ENCODE measurements around the gene FSHR. TPM values are rescaled to one million over a fixed set of nuclear protein-coding genes. Genes with fewer than 3 reads are reported as not detected.

FSHR gene
- polyA plus RNA-seq, 1 donor = 0.81 TPM

DNA sequence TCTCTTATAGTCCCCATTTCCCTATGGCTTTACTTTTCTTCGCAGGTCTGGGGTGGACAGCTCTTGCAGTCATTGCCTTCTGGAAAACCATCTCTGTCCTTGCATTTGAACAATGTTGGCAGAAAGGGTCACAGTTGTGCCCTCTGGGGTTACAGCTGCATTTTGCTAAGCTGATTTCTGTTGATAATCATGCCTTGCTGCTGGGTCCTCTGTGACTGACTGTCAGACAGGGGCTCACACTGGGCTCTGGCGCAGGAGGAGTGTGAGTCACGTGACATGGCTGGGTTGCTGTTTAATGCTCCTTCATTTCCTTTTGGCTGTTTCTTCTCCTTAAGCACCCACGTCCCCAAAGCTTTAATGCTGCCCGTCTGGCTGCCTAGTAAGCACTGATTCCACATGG is 202.2 kb downstream of the FSHR start:
- DNase-seq = no peak

GRCh38 chr2:48948400-48949125 is 205.8 kb downstream of the FSHR start:
- no peak for DNase-seq

- DNase-seq = peak; percentile 34
Observed at GRCh38 chr2:48946449-48947048, 207.8 kb downstream of the FSHR start.

DNA sequence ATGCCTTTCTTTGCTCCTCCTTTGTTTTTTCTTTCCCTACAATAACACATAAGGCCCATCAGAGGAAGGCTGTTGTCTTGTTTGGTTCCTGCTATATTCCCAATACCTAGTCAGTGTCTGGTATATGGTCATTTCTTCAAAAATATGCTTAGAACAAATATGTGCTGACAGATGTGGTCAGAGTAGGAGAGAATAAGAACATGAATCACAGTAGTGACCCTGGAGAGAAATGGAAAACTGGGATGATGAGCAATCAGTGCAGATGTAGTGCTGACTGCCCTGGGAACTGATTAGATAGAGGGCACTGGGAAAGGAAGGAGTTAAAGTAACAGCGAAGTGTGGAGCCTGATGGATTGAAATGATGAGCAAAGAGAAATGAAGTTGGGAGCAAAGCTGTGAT is 209.4 kb downstream of the FSHR start:
- no peak for DNase-seq

DNA sequence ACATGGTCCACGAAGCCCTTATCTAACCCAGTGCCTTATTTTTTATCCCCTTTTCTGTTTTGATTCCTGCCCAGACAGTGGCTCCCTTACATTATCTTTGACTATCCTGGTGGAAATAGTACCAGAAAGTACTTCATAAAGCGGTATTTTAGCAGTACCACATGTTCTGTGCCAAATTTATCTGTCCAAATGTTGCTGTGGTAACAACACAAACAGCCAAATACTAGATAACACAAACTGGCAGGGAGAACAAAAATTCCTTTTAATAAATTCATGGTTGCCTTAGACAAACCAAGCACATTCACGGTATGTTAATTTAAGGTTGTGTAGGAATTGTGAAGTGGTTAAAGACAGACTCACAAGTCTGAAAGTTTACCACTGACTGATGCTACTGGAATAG is 210.9 kb downstream of the FSHR start:
- DNase-seq = no peak

DNA sequence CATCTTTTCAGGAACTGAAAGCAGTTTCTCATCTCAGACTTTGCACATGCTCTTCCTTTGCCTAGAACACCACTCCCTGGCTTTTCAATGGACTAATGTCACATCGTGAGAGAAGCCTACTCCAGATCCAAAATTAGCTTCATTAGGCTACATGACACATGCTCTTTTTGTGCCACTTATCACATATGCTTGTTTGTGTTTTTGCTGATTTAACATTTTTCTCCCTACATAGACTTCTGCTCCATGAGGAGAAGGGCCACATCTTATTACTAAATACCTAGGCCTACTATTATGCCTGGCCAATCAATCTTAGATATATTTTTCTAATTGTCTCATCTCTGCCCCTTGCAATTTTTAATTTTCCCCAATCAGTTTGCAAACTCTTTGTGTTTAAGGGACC is 212.4 kb downstream of the FSHR start:
- no peak for DNase-seq

GRCh38 chr2:48941456-48941855 is 212.9 kb downstream of the FSHR start:
- DNase-seq = no peak

DNA sequence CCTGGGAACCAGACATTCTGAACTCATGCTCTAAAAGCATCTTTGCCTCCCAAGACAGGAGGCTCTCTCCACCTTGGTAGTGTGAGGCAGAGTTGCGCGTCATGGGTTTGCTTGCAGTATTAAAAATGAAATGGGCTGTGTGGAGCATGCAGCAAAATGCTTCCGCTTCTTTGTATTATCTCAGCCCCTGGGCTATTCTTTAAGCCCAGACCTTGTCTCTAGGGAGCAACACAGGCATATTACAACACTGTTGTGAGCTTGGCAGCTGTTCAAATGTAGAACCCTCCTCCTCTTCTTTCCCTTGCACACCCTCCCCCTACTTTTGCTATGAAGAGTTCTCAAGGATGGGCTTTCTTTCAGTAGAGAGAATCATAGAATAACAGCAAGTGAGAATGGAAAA is 213.7 kb downstream of the FSHR start:
- DNase-seq = peak; percentile 2

GRCh38 chr2:48939232-48939631 is 215.1 kb downstream of the FSHR start:
- no peak for DNase-seq

- no peak for DNase-seq
Observed at GRCh38 chr2:48938231-48938630, 216.1 kb downstream of the FSHR start.

DNA sequence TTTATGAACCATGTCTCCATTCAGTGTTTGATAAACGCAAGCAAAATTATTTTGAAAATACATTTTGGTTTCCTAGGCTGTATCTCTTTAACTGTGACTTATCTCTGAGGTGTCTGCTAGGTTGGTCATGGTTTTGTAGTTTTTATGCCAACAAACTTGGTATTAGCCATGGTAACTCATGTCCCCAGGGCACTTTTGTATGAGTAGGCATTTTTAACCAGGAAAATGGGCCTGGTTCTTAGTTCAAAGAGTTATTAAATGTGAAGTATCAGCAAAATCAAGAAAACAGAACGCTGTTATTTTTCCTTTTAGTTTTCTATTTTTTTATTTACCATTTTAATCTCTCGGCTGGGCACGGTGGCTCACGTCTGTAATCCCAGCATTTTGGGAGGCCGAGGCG is 219.5 kb downstream of the FSHR start:
- DNase-seq = no peak

DNA sequence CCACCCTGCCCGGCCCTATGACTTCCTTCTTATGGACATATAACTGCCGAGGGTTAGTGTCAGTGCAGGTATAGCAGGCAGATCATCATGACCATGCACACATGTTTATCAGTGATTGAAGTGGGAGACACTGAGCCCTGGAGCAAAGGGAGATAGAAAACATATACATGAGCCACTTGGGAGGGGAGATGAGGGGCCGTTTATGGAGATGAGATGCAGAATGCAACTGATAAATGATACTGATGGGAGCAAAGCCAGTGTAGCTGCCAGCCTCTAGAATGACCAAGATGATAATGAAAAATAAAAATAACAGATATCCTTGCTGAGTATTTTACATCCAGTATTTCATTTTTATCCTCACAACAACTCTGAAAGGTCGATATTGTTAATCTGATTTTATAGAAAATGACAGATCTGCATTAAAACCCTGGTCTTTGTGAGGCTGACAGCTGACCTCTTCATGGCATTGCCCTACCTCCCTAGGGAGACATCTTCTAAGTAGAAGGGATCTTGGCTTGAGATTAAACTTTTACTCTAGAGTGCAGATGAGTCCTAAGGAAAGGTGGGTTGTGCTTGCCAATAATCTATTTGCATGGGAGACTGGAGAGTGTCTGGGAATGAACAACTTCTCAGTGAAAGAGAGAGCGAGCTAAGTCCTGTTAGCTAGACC is 220.4 kb downstream of the FSHR start:
- DNase-seq = no peak

DNA sequence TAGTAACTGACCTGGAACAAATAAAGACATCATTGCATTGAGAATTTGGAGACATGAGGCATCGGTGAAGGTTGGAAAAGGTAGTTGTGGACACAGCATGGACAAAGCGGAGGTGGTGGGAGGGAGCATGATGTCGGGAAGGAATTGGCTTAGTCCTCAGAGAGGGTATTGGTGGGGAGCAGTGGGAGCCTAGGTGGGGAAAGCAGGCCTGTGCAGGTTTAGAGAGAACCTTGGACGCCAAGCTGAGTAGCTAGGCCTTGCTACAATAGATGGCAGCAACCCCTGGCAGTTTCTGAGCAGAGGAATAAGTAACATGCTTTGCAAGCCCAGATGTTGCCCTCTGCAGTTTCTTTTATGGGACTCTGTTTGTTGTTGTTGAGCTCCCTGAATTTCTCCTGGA is 221.6 kb downstream of the FSHR start:
- DNase-seq = no peak

DNA sequence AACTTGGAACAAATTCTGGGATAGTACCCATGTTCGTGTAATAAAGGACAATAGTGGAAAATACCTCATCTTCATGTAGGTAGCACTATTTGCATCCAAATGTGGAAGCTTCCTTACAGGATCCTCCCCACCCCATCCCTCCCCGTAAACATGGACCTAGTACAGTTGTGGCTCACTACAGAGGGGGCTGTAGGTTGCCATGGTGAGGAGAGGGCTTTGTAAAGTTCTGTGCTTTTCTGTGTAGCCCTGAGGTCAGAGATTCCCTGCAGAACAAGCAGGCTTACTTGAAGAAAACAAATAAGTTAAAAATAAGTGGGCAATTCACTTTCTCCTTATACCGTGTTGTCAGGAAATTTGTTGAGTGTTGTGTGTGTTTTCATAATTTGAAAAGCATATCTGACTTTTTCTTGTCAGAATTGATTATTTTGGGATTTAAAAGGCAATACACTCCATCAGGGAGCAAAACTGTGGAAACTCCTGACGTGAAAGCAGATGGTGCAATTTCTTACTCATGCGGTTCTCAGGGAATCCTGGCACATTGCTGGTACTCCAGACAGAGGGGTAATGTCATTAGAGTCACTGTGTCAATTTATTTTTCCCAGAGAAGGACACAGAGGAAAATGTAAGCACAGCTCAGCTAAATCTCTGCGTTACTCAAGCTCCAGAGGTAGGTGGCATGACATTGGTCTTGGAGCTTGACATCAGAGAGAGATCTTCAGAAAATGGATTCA is 224.6 kb downstream of the FSHR start:
- DNase-seq = no peak

GRCh38 chr2:48927355-48927754 is 227.0 kb downstream of the FSHR start:
- no peak for DNase-seq

DNA sequence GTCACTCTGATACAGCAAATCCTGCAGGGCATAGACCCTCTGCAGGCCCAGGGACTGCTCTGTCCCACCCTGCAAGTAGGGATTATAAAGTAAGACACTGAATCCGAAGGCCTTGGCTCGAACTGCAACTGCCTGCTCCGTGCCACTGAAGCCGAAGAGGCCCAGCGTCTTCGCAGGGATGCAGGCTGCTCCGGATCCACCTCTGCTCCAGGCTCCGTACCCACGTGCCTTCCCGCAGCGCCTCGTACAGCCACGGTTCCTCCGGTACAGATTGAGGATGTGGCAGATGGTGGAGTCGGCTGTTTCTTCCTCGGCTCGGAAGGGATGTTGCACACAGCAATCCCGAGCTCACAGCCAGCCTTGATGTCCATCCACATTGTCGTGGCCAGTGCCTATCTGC is 238.4 kb downstream of the FSHR start:
- no peak for DNase-seq

DNA sequence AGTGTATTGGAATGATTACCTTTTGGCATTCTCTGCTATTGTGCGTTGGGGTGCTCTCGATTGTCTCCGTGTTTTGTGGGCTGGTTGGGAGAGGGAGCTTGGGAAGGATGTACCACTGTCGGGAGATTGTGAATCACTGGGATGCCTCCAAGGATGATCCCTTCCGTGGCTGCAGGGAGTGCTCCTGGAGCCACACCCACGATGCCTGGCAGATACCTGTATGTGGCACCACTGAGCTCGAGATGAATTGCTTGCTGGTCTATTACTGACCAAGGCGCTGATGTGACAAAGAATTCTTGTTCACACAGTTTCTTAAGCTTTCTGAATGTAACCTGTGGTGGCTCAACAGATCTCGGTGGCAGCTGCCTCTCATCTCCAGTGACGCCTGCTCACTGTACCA is 239.1 kb downstream of the FSHR start:
- no peak for DNase-seq

- DNase-seq = no peak
Observed at GRCh38 chr2:48914477-48915089, 239.7 kb downstream of the FSHR start.
